H1 (cell line): ENCODE results near the gene SHISA6. TPM values are rescaled to one million over a fixed set of nuclear protein-coding genes. Genes with fewer than 3 reads are reported as not detected.

Experiments used
- CTCF ChIA-PET: fragments of 300-600 bp; sonication (Branson Sonifier 250); formaldehyde crosslinking; loops from one replicate; lab custom pipeline; 2021; ENCODE audit not compliant: partially characterized antibody; lab: Charles Lee
- POLR2A ChIA-PET: fragments of 300-600 bp; sonication (Branson Sonifier 250); formaldehyde crosslinking; loops from one replicate; lab custom pipeline; 2021; ENCODE audit warnings: inconsistent platforms; ENCODE audit not compliant: partially characterized antibody; lab: Charles Lee
- DNase-seq, 2 experiments: peaks; one replicate each; pipeline versions ENCODE4 v3.0.0 to v3.0.0-alpha.2; 2010 to 2022; ENCODE audit warnings: low spot score in 2 of 2, low read depth in 1 of 2, mixed read lengths in 1 of 2
- FAIRE-seq: peaks from 2 replicates; lab custom pipeline; 2011; peaks lifted over from hg19 to GRCh38; lab: Jason Lieb, UNC
- H2AFZ ChIP-seq: 2 replicates; pipeline ENCODE4 v1.8.1; 2012; ENCODE audit warnings: low read length, inconsistent platforms
- H2AK5ac ChIP-seq: 2 replicates; pipeline ENCODE4 v1.6.1; 2013; ENCODE audit warnings: low read depth, low read length
- H2BK120ac ChIP-seq: replicated peaks from 2 replicates; pipeline ENCODE3; 2013; ENCODE audit warnings: low read depth, low read length, inconsistent platforms
- H2BK12ac ChIP-seq: 2 replicates; pipeline ENCODE4 v1.6.1; 2013; ENCODE audit warnings: low read depth, low read length
- H2BK15ac ChIP-seq: 2 replicates; pipeline ENCODE4 v1.6.1; 2013; ENCODE audit warnings: low read length
- H2BK20ac ChIP-seq: 2 replicates; pipeline ENCODE4 v1.6.1; 2013; ENCODE audit warnings: low read length
- H2BK5ac ChIP-seq: 2 replicates; pipeline ENCODE4 v1.6.1; 2013; ENCODE audit warnings: low read depth, low read length
- H3K14ac ChIP-seq: 2 replicates; pipeline ENCODE4 v1.6.1; 2013; ENCODE audit warnings: inconsistent platforms; ENCODE audit not compliant: insufficient read length
- H3K18ac ChIP-seq: 2 replicates; pipeline ENCODE4 v1.6.1; 2013; ENCODE audit warnings: low read length; ENCODE audit errors: extremely low read depth
- H3K23ac ChIP-seq: 2 replicates; pipeline ENCODE4 v1.6.1; 2013; ENCODE audit warnings: inconsistent platforms; ENCODE audit not compliant: insufficient read length
- H3K23me2 ChIP-seq: 2 replicates; pipeline ENCODE4 v1.6.1; 2013; ENCODE audit warnings: low read depth, low read length
- H3K27ac ChIP-seq: 2 replicates; pipeline ENCODE4 v1.6.1; 2011; ENCODE audit warnings: low read depth, low read length, inconsistent platforms
- H3K27me3 ChIP-seq, 4 experiments: replicated peaks in 1 of 4; 1 replicate in 1 of 4; 2 replicates in 3 of 4; pipeline versions ENCODE4 v1.6.1 to v1.8.1; 2011 to 2013; ENCODE audit warnings: low read length in 3 of 4, mild to moderate bottlenecking in 3 of 4, inconsistent platforms in 2 of 4, mixed read lengths in 2 of 4, moderate library complexity in 1 of 4; ENCODE audit not compliant: control insufficient read depth in 3 of 4, insufficient read depth in 3 of 4; ENCODE audit errors: extremely low read depth in 1 of 4
- H3K36me3 ChIP-seq, 4 experiments: 2 replicates each; pipeline versions ENCODE4 v1.6.1 to v1.8.1; 2011 to 2013; ENCODE audit warnings: mild to moderate bottlenecking in 4 of 4, low read length in 3 of 4, moderate library complexity in 2 of 4, control low read depth in 1 of 4, inconsistent platforms in 1 of 4; ENCODE audit not compliant: insufficient read depth in 4 of 4, control insufficient read depth in 2 of 4
- H3K4ac ChIP-seq: replicated peaks from 2 replicates; pipeline ENCODE3; 2013; ENCODE audit warnings: low read length, low read depth, mixed read lengths, inconsistent platforms; ENCODE audit not compliant: insufficient read length
- H3K4me1 ChIP-seq, 4 experiments: replicated peaks in 1 of 4; 1 replicate in 1 of 4; 2 replicates in 3 of 4; pipeline versions ENCODE4 v1.6.1 to v1.8.1; 2011 to 2013; ENCODE audit warnings: low read length in 3 of 4, inconsistent platforms in 2 of 4, mixed read lengths in 1 of 4; ENCODE audit not compliant: insufficient read depth in 4 of 4, control insufficient read depth in 3 of 4
- H3K4me2 ChIP-seq, 2 experiments: 2 replicates each; pipeline versions ENCODE4 v1.6.1 to v1.8.1; 2011 to 2013; ENCODE audit warnings: low read depth in 2 of 2, low read length in 2 of 2, control low read depth in 1 of 2, inconsistent platforms in 1 of 2, mild to moderate bottlenecking in 1 of 2; ENCODE audit not compliant: insufficient read depth in 1 of 2
- H3K4me3 ChIP-seq, 4 experiments: fragments of 200-600, 300-600 bp in 1 of 4; sonication (generic), shearing (Covaris generic), sonication (Bioruptor Twin) in 1 of 4; 2 replicates each; pipeline versions ENCODE4 v1.5.1 to v1.8.1; 2011 to 2016; ENCODE audit warnings: low read length in 4 of 4, low read depth in 3 of 4, control low read depth in 2 of 4, inconsistent platforms in 2 of 4, mild to moderate bottlenecking in 2 of 4, mixed read lengths in 1 of 4, moderate library complexity in 1 of 4; ENCODE audit not compliant: insufficient read depth in 2 of 4; ENCODE audit errors: extremely low read depth in 1 of 4
- H3K56ac ChIP-seq: replicated peaks from 2 replicates; pipeline ENCODE3; 2013; ENCODE audit warnings: low read depth, mild to moderate bottlenecking, mixed read lengths, low read length, inconsistent platforms; ENCODE audit not compliant: insufficient read length
- H3K79me1 ChIP-seq: 2 replicates; pipeline ENCODE4 v1.6.1; 2013; ENCODE audit warnings: low read depth, low read length, control low read depth
- H3K79me2 ChIP-seq, 2 experiments: 2 replicates each; pipeline versions ENCODE4 v1.6.1 to v1.8.1; 2012 to 2013; ENCODE audit warnings: low read length in 2 of 2, mild to moderate bottlenecking in 2 of 2, inconsistent platforms in 1 of 2; ENCODE audit not compliant: insufficient read depth in 2 of 2, control insufficient read depth in 1 of 2
- H3K9ac ChIP-seq, 4 experiments: replicated peaks in 1 of 4; 1 replicate in 1 of 4; 2 replicates in 3 of 4; pipeline versions ENCODE4 v1.6.1 to v1.8.1; 2011 to 2013; ENCODE audit warnings: low read depth in 3 of 4, low read length in 3 of 4, control low read depth in 2 of 4, mild to moderate bottlenecking in 2 of 4, moderate library complexity in 2 of 4, inconsistent platforms in 1 of 4; ENCODE audit errors: extremely low read depth in 1 of 4
- H3K9me3 ChIP-seq, 2 experiments: 2 replicates each; pipeline versions ENCODE4 v1.6.1 to v1.8.1; 2012 to 2013; ENCODE audit warnings: mild to moderate bottlenecking in 2 of 2, moderate library complexity in 2 of 2, control low read depth in 1 of 2, inconsistent platforms in 1 of 2, low read depth in 1 of 2, low read length in 1 of 2, mixed read lengths in 1 of 2; ENCODE audit not compliant: insufficient read depth in 2 of 2
- H4K20me1 ChIP-seq, 2 experiments: replicated peaks in 1 of 2; 2 replicates each; pipeline versions ENCODE3 to v1.8.1; 2011 to 2013; ENCODE audit warnings: inconsistent platforms in 2 of 2, low read length in 2 of 2, mild to moderate bottlenecking in 1 of 2; ENCODE audit not compliant: insufficient read depth in 2 of 2, control insufficient read depth in 1 of 2
- H4K5ac ChIP-seq: 2 replicates; pipeline ENCODE4 v1.6.1; 2013; ENCODE audit warnings: low read length, low read depth, mixed read lengths, inconsistent platforms; ENCODE audit not compliant: insufficient read length
- H4K8ac ChIP-seq: 2 replicates; pipeline ENCODE4 v1.8.0; 2013; ENCODE audit warnings: mild to moderate bottlenecking, moderate library complexity, low read length, inconsistent platforms; ENCODE audit not compliant: insufficient read depth; ENCODE audit errors: extremely low read depth
- H4K91ac ChIP-seq: replicated peaks from 2 replicates; pipeline ENCODE3; 2013; ENCODE audit warnings: low read length, mixed read lengths, inconsistent platforms; ENCODE audit not compliant: insufficient read length
- EP300 ChIP-seq, 2 experiments: IDR thresholded peaks; 1 replicate in 1 of 2; 2 replicates in 1 of 2; pipeline ENCODE4 v1.6.1; 2011 to 2012; ENCODE audit warnings: low read depth in 2 of 2, low read length in 2 of 2, mild to moderate bottlenecking in 2 of 2, borderline replicate concordance in 1 of 2, inconsistent platforms in 1 of 2, moderate library complexity in 1 of 2
- WGBS, 2 experiments: shearing (Covaris generic) in 1 of 2; methylation state at CpG; one replicate each; pipeline versions ENCODE4 v1.1.6 to v1.1.7; 2013 to 2015; ENCODE audit warnings: low lambda C conversion rate in 2 of 2, mixed read lengths in 2 of 2, inconsistent platforms in 1 of 2, low coverage in 1 of 2, missing lambda C conversion rate in 1 of 2; ENCODE audit not compliant: insufficient replicate concordance in 2 of 2, insufficient coverage in 1 of 2, insufficient read length in 1 of 2; ENCODE audit errors: extremely low coverage in 1 of 2, missing lambda C conversion rate in 1 of 2; 5-methylcytosine and 5-hydroxymethylcytosine counted together
- polyA plus RNA-seq, 7 experiments: library from polyadenylated mRNA; depleted of rRNA in 3 of 7; stranded (reverse) in 5 of 7; unstranded in 2 of 7; fragments of >200 nt in 5 of 7; fragments of 200-250 nt in 2 of 7; gene quantifications; 1 replicate in 5 of 7; 2 replicates in 1 of 7; 4 replicates in 1 of 7; pipeline versions ENCODE4 v1.2.1 to v1.2.3, GENCODE V29; 2011 to 2013; ENCODE audit warnings: missing spikeins in 2 of 7, mixed read lengths in 2 of 7
- total RNA-seq: library from RNA; stranded (reverse); fragmentation: NEBNext Ultra II Directional; extraction: Animal tissue kit (Norgen Biotek cat#: 25700); gene quantifications from 2 replicates; pipeline ENCODE4 v1.2.1, GENCODE V29; 2021

The SHISA6 gene
- total and polyA plus RNA-seq, 2 of the 8 experiments (the other 6 are each of a cell fraction or from before 2014, with no cell fraction given), result 2.9 to 4.8 TPM

DNA sequence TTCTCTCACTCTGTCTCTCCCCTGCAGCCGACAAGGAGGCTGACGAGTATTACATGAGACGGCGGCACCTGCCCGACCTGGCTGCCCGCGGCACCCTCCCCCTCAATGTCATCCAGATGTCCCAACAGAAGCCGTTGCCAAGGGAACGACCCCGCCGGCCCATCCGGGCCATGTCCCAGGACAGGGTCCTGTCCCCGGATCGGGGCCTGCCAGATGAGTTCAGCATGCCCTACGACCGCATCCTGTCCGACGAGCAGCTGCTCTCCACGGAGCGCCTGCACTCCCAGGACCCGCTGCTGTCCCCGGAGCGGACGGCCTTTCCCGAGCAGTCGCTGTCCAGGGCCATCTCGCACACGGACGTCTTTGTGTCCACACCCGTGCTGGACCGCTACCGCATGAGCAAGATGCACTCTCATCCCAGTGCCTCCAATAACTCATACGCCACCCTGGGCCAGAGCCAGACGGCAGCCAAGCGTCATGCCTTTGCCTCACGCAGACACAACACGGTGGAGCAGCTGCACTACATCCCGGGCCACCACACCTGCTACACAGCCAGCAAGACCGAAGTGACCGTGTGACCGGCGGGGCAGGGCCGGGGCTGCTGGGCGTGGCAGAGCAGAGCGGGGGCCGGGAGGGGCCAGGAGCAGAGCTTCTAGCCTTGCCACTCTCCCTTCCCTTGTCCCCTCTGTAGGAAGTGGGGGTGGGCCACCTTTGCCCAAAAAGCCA lies 316.9 kb downstream of the SHISA6 start:
- Histone ChIP-seq H3K23me2 (no peaks in the 10 kb centered on the region; the same call in 1 of the 2 replicates), H3K23ac (no peak overlapping the region), H3K27ac (no peak overlapping the region), H3K36me3 (no peaks in the 10 kb centered on the region), H3K56ac (no peak overlapping the region), H2BK12ac (no peak overlapping the region), H3K9ac (no peak overlapping the region), H4K5ac (no peak overlapping the region), H3K79me1 (no peaks in the 10 kb centered on the region), H3K4ac (no peak overlapping the region), H3K18ac (no peak overlapping the region), H2BK120ac (no peak overlapping the region), H3K4me1 (peaks cover 0 to 3% (median 0%) of the 10 kb centered on the region in 4 experiments; a peak in 3 of 7 replicates), H3K4me3 (no peak overlapping the region), H2BK15ac (no peak overlapping the region), H2AFZ (no peak overlapping the region), H3K4me2 (no peak overlapping the region), H3K9me3 (no peaks in the 10 kb centered on the region), H3K27me3 (no peaks in the 10 kb centered on the region), H2BK20ac (no peak overlapping the region), H2BK5ac (no peak overlapping the region), H2AK5ac (no peak overlapping the region), H3K79me2 (no peaks in the 10 kb centered on the region), H4K8ac (no peak overlapping the region), H3K14ac (no peak overlapping the region), H4K91ac (no peak overlapping the region), H4K20me1 (no peaks in the 10 kb centered on the region)
- FAIRE-seq, result no peak
- WGBS, 2 experiments, result 90% methylated on average over 36 of the region's 46 CpGs; no CpG with 5 or more reads in 1 of the 2 experiments
- ChIA-PET CTCF (interaction anchor here (1.0 kb wide), 1 partner anchor 12 kb away, joined by 3 read pairs; no protein-coding TSS in a partner anchor), POLR2A (no interaction called here)
- DNase-seq, result no peak
- TF ChIP-seq EP300 (IDR thresholded peaks at IDR 0.05; ENCODE audit: borderline replicate concordance in 1 of 2, low read depth in 2 of 2, low read length in 2 of 2), result no peak
